Uterus (tissue), 4 donors: ENCODE data around the gene PRKAG3. TPM values are rescaled to one million over a fixed set of nuclear protein-coding genes. Genes with fewer than 3 reads are reported as not detected.

Source experiments
- DNase-seq, 2 donors: peaks; one replicate each; pipeline ENCODE4 v3.0.0-alpha.2; 2019 to 2020
- H3K27ac ChIP-seq, 2 donors: fragments of 200-600 bp; sonication (generic); 1 replicate in 1 of 2; 2 replicates in 1 of 2; pipeline ENCODE4 v1.5.1; 2016 to 2018
- H3K27me3 ChIP-seq, 2 donors: fragments of 200-600 bp; sonication (generic); one replicate each; pipeline ENCODE4 v1.5.1; 2018 to 2019; ENCODE audit warnings: control low read depth in 1 of 2
- H3K36me3 ChIP-seq, 2 donors: fragments of 200-600 bp; sonication (generic); one replicate each; pipeline ENCODE4 v1.5.1; 2019; ENCODE audit warnings: control low read depth in 1 of 2
- H3K4me1 ChIP-seq, 2 donors: fragments of 200-600 bp; sonication (generic); one replicate each; pipeline ENCODE4 v1.5.1; 2018 to 2019; ENCODE audit warnings: control low read depth in 1 of 2
- H3K4me3 ChIP-seq, 2 donors: fragments of 200-600 bp; sonication (generic); 1 replicate in 1 of 2; 2 replicates in 1 of 2; pipeline ENCODE4 v1.5.1; 2018 to 2019; ENCODE audit warnings: mild to moderate bottlenecking in 1 of 2
- H3K9me3 ChIP-seq, 2 donors: fragments of 200-600 bp; sonication (generic); one replicate each; pipeline ENCODE4 v1.5.1; 2019; ENCODE audit warnings: control low read depth in 1 of 2
- POLR2A ChIP-seq, 2 donors: fragments of 450-650 bp; IDR thresholded peaks; one replicate each; pipeline ENCODE4 v1.6.1; 2016; ENCODE audit warnings: antibody characterized with exemption in 2 of 2, mild to moderate bottlenecking in 1 of 2, moderate library complexity in 1 of 2
- intact Hi-C: fragments of 100-400 bp; cut with DNase I; formaldehyde crosslinking; loops from one replicate; pipeline ENCODE4 v1.15.1; 2023; ENCODE audit warnings: low total_unique reads
- total RNA-seq, 4 donors: library from RNA; depleted of rRNA in 3 of 4; stranded (reverse); fragments of >200 nt in 3 of 4; gene quantifications; one replicate each; pipeline versions ENCODE4 v1.1.0 to v1.2.4, GENCODE V29; 2014 to 2023
- TF ChIP-seq, protein P1 (sequence below), 4 experiments: fragments of 200-600 bp in 2 of 4; fragments of 450-650 bp in 2 of 4; sonication (generic) in 2 of 4; IDR thresholded peaks; one replicate each; pipeline ENCODE4 v1.5.1; 2016 to 2019; ENCODE audit warnings: antibody characterized with exemption in 4 of 4, mild to moderate bottlenecking in 2 of 4, moderate library complexity in 1 of 4
- donor health status: DM: yes; HTN: yes; CAD: no.

Gene PRKAG3
- not detected for total RNA-seq

DNA sequence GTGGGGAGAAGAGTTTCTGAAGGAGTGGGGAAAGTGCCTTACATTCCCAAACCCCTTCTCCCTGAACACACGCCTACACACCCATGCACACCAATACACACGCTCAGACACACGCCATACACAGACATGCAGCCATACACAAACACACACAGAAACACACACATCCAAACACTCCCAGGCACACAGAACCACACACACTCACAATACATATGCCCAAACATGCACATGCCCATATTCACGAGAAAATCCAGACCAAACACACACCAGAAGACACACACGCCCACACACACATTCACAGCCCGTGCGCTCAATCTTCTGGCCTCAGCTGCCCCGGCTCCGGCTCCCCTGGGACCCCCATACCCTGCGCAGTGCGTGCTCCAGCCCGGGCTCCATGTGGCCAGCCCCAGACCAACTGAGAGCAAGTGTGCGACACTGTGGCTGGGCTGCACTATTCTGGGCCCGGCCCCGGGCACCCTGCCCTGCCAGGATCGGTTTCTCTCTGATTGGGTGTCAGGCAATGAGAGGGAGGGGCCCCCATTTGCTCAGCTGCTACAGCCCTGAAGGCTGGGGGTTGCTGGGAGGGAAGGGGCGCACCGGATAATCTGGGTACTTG is at the start of gene PRKAG3:
Gene PRKAG3, minus strand, starts transcription at position 426 of the 613 bp plus-strand sequence.
- H3K4me1 ChIP-seq, result no peaks in the 10 kb centered on the region
- H3K4me3 ChIP-seq, result no peak within 1 kb of the TSS
- intact Hi-C loops, result no loop called here
- DNase-seq, result no peak
- H3K36me3 ChIP-seq, result no peaks in the 10 kb centered on the region
- H3K9me3 ChIP-seq, result no peaks in the 10 kb centered on the region
- H3K27ac ChIP-seq, result no peak within 1 kb of the TSS
- TF ChIP-seq POLR2A (IDR thresholded peaks at IDR 0.05), result no peak
- TF ChIP-seq, protein P1, sequence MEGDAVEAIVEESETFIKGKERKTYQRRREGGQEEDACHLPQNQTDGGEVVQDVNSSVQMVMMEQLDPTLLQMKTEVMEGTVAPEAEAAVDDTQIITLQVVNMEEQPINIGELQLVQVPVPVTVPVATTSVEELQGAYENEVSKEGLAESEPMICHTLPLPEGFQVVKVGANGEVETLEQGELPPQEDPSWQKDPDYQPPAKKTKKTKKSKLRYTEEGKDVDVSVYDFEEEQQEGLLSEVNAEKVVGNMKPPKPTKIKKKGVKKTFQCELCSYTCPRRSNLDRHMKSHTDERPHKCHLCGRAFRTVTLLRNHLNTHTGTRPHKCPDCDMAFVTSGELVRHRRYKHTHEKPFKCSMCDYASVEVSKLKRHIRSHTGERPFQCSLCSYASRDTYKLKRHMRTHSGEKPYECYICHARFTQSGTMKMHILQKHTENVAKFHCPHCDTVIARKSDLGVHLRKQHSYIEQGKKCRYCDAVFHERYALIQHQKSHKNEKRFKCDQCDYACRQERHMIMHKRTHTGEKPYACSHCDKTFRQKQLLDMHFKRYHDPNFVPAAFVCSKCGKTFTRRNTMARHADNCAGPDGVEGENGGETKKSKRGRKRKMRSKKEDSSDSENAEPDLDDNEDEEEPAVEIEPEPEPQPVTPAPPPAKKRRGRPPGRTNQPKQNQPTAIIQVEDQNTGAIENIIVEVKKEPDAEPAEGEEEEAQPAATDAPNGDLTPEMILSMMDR (IDR thresholded peaks at IDR 0.05), result no peak
- no peaks in the 10 kb centered on the region for H3K27me3 ChIP-seq

DNA sequence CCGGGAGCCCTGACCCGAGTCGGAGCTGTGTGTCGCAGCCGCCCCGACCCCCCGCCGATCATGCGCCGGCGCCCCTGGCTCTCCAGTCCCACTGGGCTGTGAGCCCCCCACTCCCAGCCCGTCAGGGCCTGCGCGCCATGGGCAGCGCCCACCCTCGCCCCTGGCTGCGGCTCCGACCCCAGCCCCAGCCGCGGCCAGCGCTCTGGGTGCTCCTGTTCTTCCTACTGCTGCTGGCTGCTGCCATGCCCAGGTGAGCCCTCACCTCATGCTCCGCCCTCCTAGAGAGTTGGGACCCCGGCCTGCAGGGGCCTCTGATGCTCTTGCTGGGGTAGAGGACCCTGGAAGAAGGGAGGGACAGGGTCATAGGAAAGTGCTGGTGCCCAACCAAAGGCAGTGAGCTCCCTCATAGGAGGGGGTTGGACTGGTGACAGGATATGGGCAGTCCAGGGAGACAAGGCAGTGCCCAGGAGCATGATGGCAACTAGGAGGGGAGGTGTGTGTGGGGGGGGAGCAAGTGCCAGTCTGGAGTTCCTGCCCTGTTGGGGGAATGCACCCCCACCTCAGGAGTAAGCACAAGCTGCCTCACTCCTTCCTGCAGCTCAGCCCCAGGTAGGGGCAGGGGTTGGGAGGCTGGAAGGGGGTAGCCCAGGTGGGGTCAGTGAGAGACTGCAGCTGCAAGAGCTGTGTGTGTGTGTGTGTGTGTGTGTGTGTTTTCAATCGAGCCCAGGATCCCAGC is 49.4 kb upstream of the PRKAG3 start:
- intact Hi-C loops, result no loop called here
- Histone ChIP-seq H3K27me3 (peaks cover 11 to 30% of the 10 kb centered on the region in 2 donors), H3K4me1 (peaks cover 0 to 12% of the 10 kb centered on the region in 2 donors), H3K27ac (no peak overlapping the region), H3K9me3 (no peaks in the 10 kb centered on the region), H3K4me3 (no peak overlapping the region), H3K36me3 (no peaks in the 10 kb centered on the region)
- TF ChIP-seq, protein P1 (IDR thresholded peaks at IDR 0.05), result no peak
- no peak for TF ChIP-seq POLR2A (IDR thresholded peaks at IDR 0.05)
- DNase-seq, result no peak

DNA sequence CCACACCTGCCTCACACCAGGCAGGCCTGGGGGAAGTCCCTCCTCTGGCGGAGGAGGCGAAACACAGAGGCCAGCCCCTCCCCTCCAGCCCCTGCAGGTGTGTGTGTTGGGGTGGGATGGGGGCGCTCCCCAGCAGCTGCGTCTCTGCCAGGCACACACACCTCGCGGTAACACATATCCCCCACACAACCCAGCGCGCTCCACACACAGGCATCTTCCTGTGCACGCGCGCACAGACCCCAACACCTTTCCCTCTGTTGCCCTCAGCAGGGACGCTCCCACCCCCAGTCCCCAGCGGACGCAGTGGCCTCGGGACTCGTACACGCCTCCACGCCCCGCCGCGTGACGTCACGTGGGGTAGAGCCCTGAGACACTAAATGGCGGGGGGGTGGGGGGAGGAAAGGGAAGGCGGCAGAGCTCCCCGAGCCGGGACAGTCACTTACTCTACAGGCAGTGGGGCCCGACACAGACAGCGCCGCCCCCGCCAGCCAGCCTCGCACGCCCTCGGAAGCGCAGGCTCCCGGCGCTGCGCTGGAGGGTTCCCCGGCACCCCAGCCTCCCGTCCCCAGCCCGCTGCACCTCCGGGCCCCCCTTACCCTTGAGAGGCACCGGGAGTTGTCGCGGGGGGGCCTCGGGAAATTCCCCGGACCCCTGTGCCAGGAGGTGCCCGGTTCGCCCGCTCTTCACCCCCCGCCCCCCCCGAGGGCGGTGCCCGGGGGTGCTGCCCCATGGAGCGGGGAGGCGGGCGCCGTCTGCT is 48.7 kb upstream of the PRKAG3 start, which contains the start of gene WNT10A:
Gene WNT10A, plus strand, starts transcription at position 751 of the 757 bp plus-strand sequence. CDS start 144 bp downstream, outside the sequence.
- intact Hi-C loops, result no loop called here
- Histone ChIP-seq H3K9me3 (no peaks in the 10 kb centered on the region), H3K4me3 (peak within 1 kb of the TSS in 1 of 2 donors; percentile 8), H3K36me3 (no peaks in the 10 kb centered on the region), H3K4me1 (peaks cover 0 to 12% of the 10 kb centered on the region in 2 donors), H3K27me3 (peaks cover 11 to 30% of the 10 kb centered on the region in 2 donors), H3K27ac (no peak within 1 kb of the TSS)
- no peak for DNase-seq
- TF ChIP-seq, protein P1 (IDR thresholded peaks at IDR 0.05), result no peak
- no peak for TF ChIP-seq POLR2A (IDR thresholded peaks at IDR 0.05)

DNA sequence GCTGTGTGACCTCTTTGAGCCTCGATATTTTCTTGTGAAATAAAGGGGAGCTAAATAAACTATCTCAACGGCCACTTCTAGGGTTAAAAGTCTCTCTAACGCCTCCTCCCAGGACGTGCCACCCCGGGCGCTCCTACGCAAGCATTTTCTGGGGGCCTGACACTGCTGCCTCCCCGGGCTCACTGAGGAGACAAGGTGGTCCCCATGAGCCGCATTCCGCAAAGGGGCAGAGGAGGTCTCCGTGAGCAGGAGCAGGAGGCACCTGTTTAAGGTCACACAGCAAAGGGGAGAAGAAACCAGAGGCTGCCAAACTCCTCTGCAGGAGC is 48.1 kb upstream of the PRKAG3 start:
- H3K27ac ChIP-seq, result no peak overlapping the region
- H3K4me1 ChIP-seq, result peaks cover 0 to 12% of the 10 kb centered on the region in 2 donors
- peaks cover 11 to 30% of the 10 kb centered on the region in 2 donors for H3K27me3 ChIP-seq
- TF ChIP-seq, protein P1 (IDR thresholded peaks at IDR 0.05), result no peak
- no peak for TF ChIP-seq POLR2A (IDR thresholded peaks at IDR 0.05)
- H3K36me3 ChIP-seq, result no peaks in the 10 kb centered on the region
- no peaks in the 10 kb centered on the region for H3K9me3 ChIP-seq
- intact Hi-C loops, result no loop called here
- no peak overlapping the region for H3K4me3 ChIP-seq
- no peak for DNase-seq
